OCI-M2 (cell line): Measurements from ENCODE around the gene TSEN2.

Experiments
- DNase-seq: peaks from one replicate; lab custom pipeline; 2025; ENCODE audit not compliant: unreplicated experiment; lab: John Stamatoyannopoulos, UW

TSEN2 gene

DNA sequence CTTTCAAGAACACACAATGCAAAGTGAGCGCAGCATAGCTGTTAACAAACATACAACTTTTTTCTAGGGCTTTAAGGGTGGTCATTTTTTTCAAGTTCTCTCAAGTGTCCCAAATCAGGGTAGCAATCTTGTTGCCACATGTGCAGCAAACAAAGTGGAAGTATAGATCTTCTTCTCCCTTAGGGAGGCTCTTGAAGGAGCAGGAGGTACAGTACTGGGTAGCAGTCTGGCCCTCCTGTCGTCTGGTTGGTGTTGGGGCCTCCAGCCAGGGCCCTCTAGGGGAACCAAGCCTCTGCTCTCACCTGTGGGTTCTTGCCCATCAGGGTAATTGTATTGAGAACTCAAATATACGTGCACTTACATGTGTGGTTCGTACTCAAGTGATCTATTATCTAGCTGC lies 98.5 kb downstream of the TSEN2 start:
- DNase-seq: no peak
